GM13977 (cell line): ENCODE results near the gene PDE8A.

Experiments
- DNase-seq: peaks from one replicate; pipeline ENCODE4 v3.0.0; 2012; ENCODE audit warnings: low spot score
- in situ Hi-C: fragments of 300-500 bp; cut with MboI; formaldehyde crosslinking; loops from one replicate; pipeline ENCODE4 v1.12.0; 2022; ENCODE audit warnings: low sequenced_read_pairs, low pct_unique_long_range_greater_than_20kb, mixed read lengths, inconsistent platforms; ENCODE audit not compliant: unreplicated experiment
- TF ChIP-seq, protein P1 (sequence below): IDR thresholded peaks from 2 replicates; pipeline ENCODE4 v1.5.1; 2012; ENCODE audit warnings: mild to moderate bottlenecking, control low read depth; ENCODE audit not compliant: insufficient read depth; ENCODE audit errors: extremely low read depth, missing control alignments

The PDE8A gene

GRCh38 chr15:85047271-85047948, 65.8 kb downstream of the PDE8A start:
- TF ChIP-seq, protein P1, sequence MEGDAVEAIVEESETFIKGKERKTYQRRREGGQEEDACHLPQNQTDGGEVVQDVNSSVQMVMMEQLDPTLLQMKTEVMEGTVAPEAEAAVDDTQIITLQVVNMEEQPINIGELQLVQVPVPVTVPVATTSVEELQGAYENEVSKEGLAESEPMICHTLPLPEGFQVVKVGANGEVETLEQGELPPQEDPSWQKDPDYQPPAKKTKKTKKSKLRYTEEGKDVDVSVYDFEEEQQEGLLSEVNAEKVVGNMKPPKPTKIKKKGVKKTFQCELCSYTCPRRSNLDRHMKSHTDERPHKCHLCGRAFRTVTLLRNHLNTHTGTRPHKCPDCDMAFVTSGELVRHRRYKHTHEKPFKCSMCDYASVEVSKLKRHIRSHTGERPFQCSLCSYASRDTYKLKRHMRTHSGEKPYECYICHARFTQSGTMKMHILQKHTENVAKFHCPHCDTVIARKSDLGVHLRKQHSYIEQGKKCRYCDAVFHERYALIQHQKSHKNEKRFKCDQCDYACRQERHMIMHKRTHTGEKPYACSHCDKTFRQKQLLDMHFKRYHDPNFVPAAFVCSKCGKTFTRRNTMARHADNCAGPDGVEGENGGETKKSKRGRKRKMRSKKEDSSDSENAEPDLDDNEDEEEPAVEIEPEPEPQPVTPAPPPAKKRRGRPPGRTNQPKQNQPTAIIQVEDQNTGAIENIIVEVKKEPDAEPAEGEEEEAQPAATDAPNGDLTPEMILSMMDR: no peak
- no peak for DNase-seq
- in situ Hi-C loops: loop anchor here (10.0 kb wide), 1 partner anchor 103 kb away; no protein-coding TSS in a partner anchor

DNA sequence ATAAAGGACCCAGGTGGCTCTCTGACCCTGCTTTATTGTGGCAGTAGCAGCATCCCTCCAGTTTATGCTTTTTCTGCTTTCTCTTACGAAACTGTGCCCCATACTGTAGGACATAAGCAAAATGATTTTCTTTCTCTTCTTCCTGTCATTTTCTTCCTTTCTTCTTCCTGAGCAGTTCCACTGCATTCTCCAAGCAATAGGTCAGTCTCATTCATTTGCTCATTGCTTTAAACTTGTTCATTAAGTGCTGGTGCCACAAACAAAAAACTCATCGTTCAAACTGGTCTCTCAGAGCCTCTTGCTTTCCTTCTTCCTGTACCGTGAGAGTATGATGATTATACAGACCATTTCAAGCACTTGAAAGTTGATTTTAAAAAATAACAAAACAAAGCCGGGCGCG, 66.8 kb downstream of the PDE8A start:
- TF ChIP-seq, protein P1: no peak
- in situ Hi-C loops: loop anchor here (10.0 kb wide), 1 partner anchor 104 kb away; no protein-coding TSS in a partner anchor
- DNase-seq: no peak

- no peak for DNase-seq
- TF ChIP-seq, protein P1: no peak
- in situ Hi-C loops: loop anchor here (10.0 kb wide), 1 partner anchor 105 kb away; no protein-coding TSS in a partner anchor
Observed at GRCh38 chr15:85049805-85050204, 68.1 kb downstream of the PDE8A start.

DNA sequence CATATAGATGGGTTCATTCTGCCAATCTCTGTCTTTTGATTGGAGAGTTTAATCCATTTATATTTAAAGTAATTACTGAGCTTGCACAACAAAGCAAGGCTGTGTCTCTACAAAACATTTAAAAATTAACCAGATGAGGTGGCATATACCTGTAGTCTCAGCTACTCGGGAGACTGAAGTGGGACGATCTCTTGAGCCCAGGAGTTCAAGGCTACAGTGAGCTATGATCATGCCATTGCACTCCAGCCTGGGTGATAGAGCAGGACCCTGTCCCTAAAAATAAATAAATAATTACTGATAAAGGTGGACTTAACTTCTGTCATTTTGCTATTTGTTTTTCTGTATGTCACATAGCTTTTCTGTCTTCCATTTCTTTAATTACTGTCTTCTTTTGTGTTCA, 78.1 kb downstream of the PDE8A start:
- DNase-seq: no peak
- TF ChIP-seq, protein P1: no peak
- in situ Hi-C loops: no loop called here

- TF ChIP-seq, protein P1: no peak
Observed at GRCh38 chr15:85062560-85062959, 80.9 kb downstream of the PDE8A start.

GRCh38 chr15:85063088-85063487, 81.4 kb downstream of the PDE8A start:
- TF ChIP-seq, protein P1: no peak
- in situ Hi-C loops: no loop called here
- no peak for DNase-seq

More at GRCh38 chr15:85062560-85062959, 80.9 kb downstream of the PDE8A start:
- no peak for DNase-seq
- in situ Hi-C loops: no loop called here
